ENCODE data around the gene SLC10A6. TPM values are rescaled to one million over a fixed set of nuclear protein-coding genes. Genes with fewer than 3 reads are reported as not detected.
A peak's percentile ranks its signal among the peaks of the same experiment; 100 is the strongest.

Gene SLC10A6
- total and polyA plus RNA-seq, 4 donors, result 0.05 to 0.25 TPM; not detected in 2

DNA sequence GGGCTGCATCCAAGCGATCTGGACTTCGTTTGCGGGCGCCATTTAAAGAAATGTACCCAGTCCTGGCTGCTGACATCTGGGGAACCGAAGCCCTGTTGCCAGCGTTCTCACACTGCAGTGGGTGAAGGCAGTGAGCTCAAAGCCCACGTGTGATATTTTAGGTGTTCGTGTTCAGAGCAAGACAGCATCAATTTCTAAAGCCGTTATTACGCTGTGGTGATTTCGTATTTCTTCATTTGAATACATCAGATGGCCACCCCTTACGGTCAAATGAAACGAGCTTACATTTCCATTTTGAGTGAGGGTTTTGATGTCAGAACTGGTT, 43.4 kb upstream of the SLC10A6 start:
- Histone ChIP-seq H3K27ac (ENCODE audit: low read depth in 1 of 2, low read length in 2 of 2) (no peak overlapping the region), H3K4me1 (ENCODE audit: control insufficient read depth in 4 of 4, insufficient read depth in 4 of 4, low read length in 3 of 4) (peaks cover 0 to 14% (median 9%) of the 10 kb centered on the region in 4 donors), H3K36me3 (ENCODE audit: control insufficient read depth in 4 of 4, insufficient read depth in 3 of 4, low read depth in 1 of 4, low read length in 3 of 4) (no peaks in the 10 kb centered on the region), H3K27me3 (ENCODE audit: control insufficient read depth in 4 of 4, insufficient read depth in 4 of 4, low read length in 3 of 4) (no peaks in the 10 kb centered on the region), H3K9me3 (ENCODE audit: control insufficient read depth in 4 of 4, low read length in 3 of 4) (no peaks in the 10 kb centered on the region), H3K4me3 (ENCODE audit: low read depth in 1 of 3, low read length in 3 of 3) (peak overlapping the region; percentile 79 to 88 (median 79)), H3K9ac (ENCODE audit: low read depth in 1 of 2, low read length in 2 of 2) (peak overlapping the region in 1 of 2 donors; percentile 33)
- 27% methylated on average over 13 of the region's 13 CpGs for WGBS
- TF ChIP-seq YY1 (IDR thresholded peaks at IDR 0.05), result no peak
- TF ChIP-seq HNF4G (IDR thresholded peaks at IDR 0.05), result no peak
- TF ChIP-seq, protein P1, sequence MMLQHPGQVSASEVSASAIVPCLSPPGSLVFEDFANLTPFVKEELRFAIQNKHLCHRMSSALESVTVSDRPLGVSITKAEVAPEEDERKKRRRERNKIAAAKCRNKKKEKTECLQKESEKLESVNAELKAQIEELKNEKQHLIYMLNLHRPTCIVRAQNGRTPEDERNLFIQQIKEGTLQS (IDR thresholded peaks at IDR 0.05), result no peak
- DNase-seq (ENCODE audit: low spot score), result no peak

DNA sequence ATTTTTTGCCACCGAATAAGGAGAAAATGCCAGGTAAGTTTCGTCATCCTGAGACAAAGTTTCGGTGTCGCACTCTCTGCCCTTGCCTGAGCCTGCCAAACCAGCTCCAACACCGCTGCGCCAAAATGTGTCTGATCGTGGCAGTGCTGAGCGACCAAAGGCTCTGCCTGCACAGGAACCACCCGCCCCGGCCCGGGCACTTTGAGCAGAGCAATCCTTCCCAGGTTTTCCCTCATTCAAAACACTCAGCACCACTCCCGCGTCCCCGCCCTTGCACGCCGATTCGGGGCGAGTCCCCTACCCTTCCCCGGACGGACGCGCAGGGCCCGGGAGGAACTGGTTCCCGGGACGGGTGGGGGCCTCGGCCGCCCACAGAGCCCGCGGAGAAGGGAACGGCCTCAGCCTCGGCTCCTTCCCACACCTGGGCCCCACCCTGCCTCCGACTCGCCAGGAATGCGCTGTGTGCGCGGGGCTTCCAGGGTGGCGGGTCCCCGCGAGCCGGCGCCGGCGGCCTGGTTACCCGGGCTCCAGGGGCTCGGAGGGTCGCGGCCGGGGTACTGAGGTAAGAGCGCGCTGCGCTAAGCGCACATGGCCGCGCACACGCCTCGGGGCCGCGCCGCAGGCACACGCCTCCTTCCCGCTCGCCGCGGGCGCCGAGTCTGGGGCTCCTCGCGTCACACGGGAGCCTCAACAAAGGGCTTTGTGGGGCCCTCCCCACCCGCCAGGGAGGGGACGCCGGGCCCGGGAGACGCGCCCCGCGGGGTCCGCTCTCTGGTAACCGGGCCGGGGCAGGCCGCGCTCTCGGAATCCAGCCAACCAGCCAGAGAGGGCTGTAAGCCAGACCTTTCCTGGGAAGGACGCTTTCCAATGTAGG, 42.8 kb upstream of the SLC10A6 start, which contains the start of gene C4orf36:
C4orf36 (minus strand) TSS at position 661 of the 874 bp plus-strand sequence. CDS start 902 bp downstream, outside the sequence.
- peak; percentile 52 for DNase-seq (ENCODE audit: low spot score)
- no peaks in the 10 kb centered on the region for H3K36me3 ChIP-seq (ENCODE audit: control insufficient read depth in 4 of 4, insufficient read depth in 3 of 4, low read depth in 1 of 4, low read length in 3 of 4)
- no peak for TF ChIP-seq HNF4G (IDR thresholded peaks at IDR 0.05)
- TF ChIP-seq HNF4A (conservative IDR thresholded peaks at IDR 0.05), result peak; percentile 22 to 57
- TF ChIP-seq, protein P1 (IDR thresholded peaks at IDR 0.05), result peak; percentile 45
- no peak for TF ChIP-seq FOXA2 (IDR thresholded peaks at IDR 0.05)
- TF ChIP-seq YY1 (IDR thresholded peaks at IDR 0.05), result peak; percentile 58
- TF ChIP-seq NR2F2 (IDR thresholded peaks at IDR 0.05), result no peak
- TF ChIP-seq JUND (IDR thresholded peaks at IDR 0.05), result no peak
- TF ChIP-seq FOXA1 (IDR thresholded peaks at IDR 0.05), result no peak
- TF ChIP-seq, protein P2, sequence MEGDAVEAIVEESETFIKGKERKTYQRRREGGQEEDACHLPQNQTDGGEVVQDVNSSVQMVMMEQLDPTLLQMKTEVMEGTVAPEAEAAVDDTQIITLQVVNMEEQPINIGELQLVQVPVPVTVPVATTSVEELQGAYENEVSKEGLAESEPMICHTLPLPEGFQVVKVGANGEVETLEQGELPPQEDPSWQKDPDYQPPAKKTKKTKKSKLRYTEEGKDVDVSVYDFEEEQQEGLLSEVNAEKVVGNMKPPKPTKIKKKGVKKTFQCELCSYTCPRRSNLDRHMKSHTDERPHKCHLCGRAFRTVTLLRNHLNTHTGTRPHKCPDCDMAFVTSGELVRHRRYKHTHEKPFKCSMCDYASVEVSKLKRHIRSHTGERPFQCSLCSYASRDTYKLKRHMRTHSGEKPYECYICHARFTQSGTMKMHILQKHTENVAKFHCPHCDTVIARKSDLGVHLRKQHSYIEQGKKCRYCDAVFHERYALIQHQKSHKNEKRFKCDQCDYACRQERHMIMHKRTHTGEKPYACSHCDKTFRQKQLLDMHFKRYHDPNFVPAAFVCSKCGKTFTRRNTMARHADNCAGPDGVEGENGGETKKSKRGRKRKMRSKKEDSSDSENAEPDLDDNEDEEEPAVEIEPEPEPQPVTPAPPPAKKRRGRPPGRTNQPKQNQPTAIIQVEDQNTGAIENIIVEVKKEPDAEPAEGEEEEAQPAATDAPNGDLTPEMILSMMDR (IDR thresholded peaks at IDR 0.05; ENCODE audit: low read depth, low read length, missing input control), result no peak
- no peak for TF ChIP-seq TAF1 (conservative IDR thresholded peaks at IDR 0.05)
- TF ChIP-seq, protein P3, sequence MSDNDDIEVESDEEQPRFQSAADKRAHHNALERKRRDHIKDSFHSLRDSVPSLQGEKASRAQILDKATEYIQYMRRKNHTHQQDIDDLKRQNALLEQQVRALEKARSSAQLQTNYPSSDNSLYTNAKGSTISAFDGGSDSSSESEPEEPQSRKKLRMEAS (IDR thresholded peaks at IDR 0.05), result peak; percentile 47
- TF ChIP-seq, protein P4, sequence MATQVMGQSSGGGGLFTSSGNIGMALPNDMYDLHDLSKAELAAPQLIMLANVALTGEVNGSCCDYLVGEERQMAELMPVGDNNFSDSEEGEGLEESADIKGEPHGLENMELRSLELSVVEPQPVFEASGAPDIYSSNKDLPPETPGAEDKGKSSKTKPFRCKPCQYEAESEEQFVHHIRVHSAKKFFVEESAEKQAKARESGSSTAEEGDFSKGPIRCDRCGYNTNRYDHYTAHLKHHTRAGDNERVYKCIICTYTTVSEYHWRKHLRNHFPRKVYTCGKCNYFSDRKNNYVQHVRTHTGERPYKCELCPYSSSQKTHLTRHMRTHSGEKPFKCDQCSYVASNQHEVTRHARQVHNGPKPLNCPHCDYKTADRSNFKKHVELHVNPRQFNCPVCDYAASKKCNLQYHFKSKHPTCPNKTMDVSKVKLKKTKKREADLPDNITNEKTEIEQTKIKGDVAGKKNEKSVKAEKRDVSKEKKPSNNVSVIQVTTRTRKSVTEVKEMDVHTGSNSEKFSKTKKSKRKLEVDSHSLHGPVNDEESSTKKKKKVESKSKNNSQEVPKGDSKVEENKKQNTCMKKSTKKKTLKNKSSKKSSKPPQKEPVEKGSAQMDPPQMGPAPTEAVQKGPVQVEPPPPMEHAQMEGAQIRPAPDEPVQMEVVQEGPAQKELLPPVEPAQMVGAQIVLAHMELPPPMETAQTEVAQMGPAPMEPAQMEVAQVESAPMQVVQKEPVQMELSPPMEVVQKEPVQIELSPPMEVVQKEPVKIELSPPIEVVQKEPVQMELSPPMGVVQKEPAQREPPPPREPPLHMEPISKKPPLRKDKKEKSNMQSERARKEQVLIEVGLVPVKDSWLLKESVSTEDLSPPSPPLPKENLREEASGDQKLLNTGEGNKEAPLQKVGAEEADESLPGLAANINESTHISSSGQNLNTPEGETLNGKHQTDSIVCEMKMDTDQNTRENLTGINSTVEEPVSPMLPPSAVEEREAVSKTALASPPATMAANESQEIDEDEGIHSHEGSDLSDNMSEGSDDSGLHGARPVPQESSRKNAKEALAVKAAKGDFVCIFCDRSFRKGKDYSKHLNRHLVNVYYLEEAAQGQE (IDR thresholded peaks at IDR 0.05), result peak; percentile 62
- peak; percentile 26 to 37 for TF ChIP-seq RAD21 (IDR thresholded peaks at IDR 0.05)
- no peak for TF ChIP-seq GABPA (IDR thresholded peaks at IDR 0.05 in 1 of 2, conservative IDR thresholded peaks at IDR 0.05 in 1 of 2)
- TF ChIP-seq RXRA (IDR thresholded peaks at IDR 0.05), result no peak
- TF ChIP-seq, protein P5, sequence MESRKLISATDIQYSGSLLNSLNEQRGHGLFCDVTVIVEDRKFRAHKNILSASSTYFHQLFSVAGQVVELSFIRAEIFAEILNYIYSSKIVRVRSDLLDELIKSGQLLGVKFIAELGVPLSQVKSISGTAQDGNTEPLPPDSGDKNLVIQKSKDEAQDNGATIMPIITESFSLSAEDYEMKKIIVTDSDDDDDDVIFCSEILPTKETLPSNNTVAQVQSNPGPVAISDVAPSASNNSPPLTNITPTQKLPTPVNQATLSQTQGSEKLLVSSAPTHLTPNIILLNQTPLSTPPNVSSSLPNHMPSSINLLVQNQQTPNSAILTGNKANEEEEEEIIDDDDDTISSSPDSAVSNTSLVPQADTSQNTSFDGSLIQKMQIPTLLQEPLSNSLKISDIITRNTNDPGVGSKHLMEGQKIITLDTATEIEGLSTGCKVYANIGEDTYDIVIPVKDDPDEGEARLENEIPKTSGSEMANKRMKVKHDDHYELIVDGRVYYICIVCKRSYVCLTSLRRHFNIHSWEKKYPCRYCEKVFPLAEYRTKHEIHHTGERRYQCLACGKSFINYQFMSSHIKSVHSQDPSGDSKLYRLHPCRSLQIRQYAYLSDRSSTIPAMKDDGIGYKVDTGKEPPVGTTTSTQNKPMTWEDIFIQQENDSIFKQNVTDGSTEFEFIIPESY (IDR thresholded peaks at IDR 0.05), result no peak
- peak within 1 kb of the TSS; percentile 61 to 75 for H3K27ac ChIP-seq (ENCODE audit: low read depth in 1 of 2, low read length in 2 of 2)
- 1% methylated on average over 84 of the region's 84 CpGs for WGBS
- peak within 1 kb of the TSS; percentile 47 to 65 for H3K9ac ChIP-seq (ENCODE audit: low read depth in 1 of 2, low read length in 2 of 2)
- H3K4me3 ChIP-seq (ENCODE audit: low read depth in 1 of 3, low read length in 3 of 3), result peak within 1 kb of the TSS; percentile 79 to 88 (median 79)
- peaks cover 0 to 14% (median 9%) of the 10 kb centered on the region in 4 donors for H3K4me1 ChIP-seq (ENCODE audit: control insufficient read depth in 4 of 4, insufficient read depth in 4 of 4, low read length in 3 of 4)
- no peaks in the 10 kb centered on the region for H3K27me3 ChIP-seq (ENCODE audit: control insufficient read depth in 4 of 4, insufficient read depth in 4 of 4, low read length in 3 of 4)
- H3K9me3 ChIP-seq (ENCODE audit: control insufficient read depth in 4 of 4, low read length in 3 of 4), result no peaks in the 10 kb centered on the region
